DND-41 (cell line): Measurements from ENCODE around the gene AATK.

Experiments used
- CTCF ChIP-seq: IDR thresholded peaks from 2 replicates; pipeline ENCODE4 v1.5.1; 2012; ENCODE audit warnings: borderline replicate concordance, low read length, moderate library complexity, mild to moderate bottlenecking; ENCODE audit not compliant: poor library complexity, severe bottlenecking; ENCODE audit errors: extremely low read depth
- EZH2 ChIP-seq: IDR thresholded peaks from 3 replicates; pipeline ENCODE4 v1.6.1; 2012; ENCODE audit warnings: borderline replicate concordance, low read depth, mild to moderate bottlenecking, moderate library complexity, low read length, inconsistent platforms; ENCODE audit not compliant: severe bottlenecking

- TF ChIP-seq CTCF (no peak), EZH2 (no peak)
Measured at GRCh38 chr17:81148571-81148970, 17.4 kb downstream of the AATK start.
